DND-41 (cell line): ENCODE results near the gene SIL1.

ENCODE experiments used
- ATAC-seq: fragments of 200-7000 bp; cut with Tn5 transposase; 3 replicates; pipeline ENCODE4 v1.9.1; 2021; ENCODE audit warnings: low read depth; ENCODE audit not compliant: insufficient read depth
- DNase-seq: peaks from one replicate; pipeline ENCODE4 v3.0.0-alpha.2; 2020
- H2AFZ ChIP-seq: 2 replicates; pipeline ENCODE4 v1.6.0; 2012; ENCODE audit warnings: low read depth, low read length
- H3K27ac ChIP-seq: 2 replicates; pipeline ENCODE4 v1.5.1; 2012; ENCODE audit warnings: low read length, inconsistent platforms
- H3K27me3 ChIP-seq: fragments of 200-600 bp; sonication (generic); 2 replicates; pipeline ENCODE4 v1.6.0; 2012; ENCODE audit warnings: low read length, mild to moderate bottlenecking, inconsistent platforms; ENCODE audit not compliant: insufficient read depth, poor library complexity
- H3K36me3 ChIP-seq: 2 replicates; pipeline ENCODE4 v1.5.1; 2012; ENCODE audit warnings: low read length, inconsistent platforms; ENCODE audit not compliant: insufficient read depth
- H3K4me1 ChIP-seq: 2 replicates; pipeline ENCODE4 v1.5.1; 2012; ENCODE audit warnings: mild to moderate bottlenecking, low read length; ENCODE audit not compliant: insufficient read depth
- H3K4me2 ChIP-seq: 2 replicates; pipeline ENCODE4 v1.6.0; 2012; ENCODE audit warnings: mild to moderate bottlenecking, moderate library complexity, low read length, inconsistent platforms; ENCODE audit not compliant: insufficient read depth
- H3K4me3 ChIP-seq, 2 experiments: fragments of 200-600 bp in 1 of 2; shearing (Covaris generic) in 1 of 2; 2 replicates each; pipeline ENCODE4 v1.5.1; 2012 to 2016; ENCODE audit warnings: inconsistent platforms in 2 of 2, low read length in 2 of 2, mild to moderate bottlenecking in 2 of 2, low read depth in 1 of 2, moderate library complexity in 1 of 2
- H3K79me2 ChIP-seq: 2 replicates; pipeline ENCODE4 v1.6.0; 2012; ENCODE audit warnings: low read length, inconsistent platforms; ENCODE audit not compliant: insufficient read depth
- H3K9ac ChIP-seq: 2 replicates; pipeline ENCODE4 v1.6.0; 2012; ENCODE audit warnings: low read depth, mild to moderate bottlenecking, inconsistent platforms, low read length, moderate library complexity
- H3K9me3 ChIP-seq: 2 replicates; pipeline ENCODE4 v1.5.1; 2012; ENCODE audit warnings: low read length, moderate library complexity, mild to moderate bottlenecking, inconsistent platforms; ENCODE audit not compliant: insufficient read depth, severe bottlenecking
- H4K20me1 ChIP-seq: 2 replicates; pipeline ENCODE4 v1.6.0; 2012; ENCODE audit warnings: low read length; ENCODE audit not compliant: insufficient read depth
- EZH2 ChIP-seq: IDR thresholded peaks from 3 replicates; pipeline ENCODE4 v1.6.1; 2012; ENCODE audit warnings: borderline replicate concordance, low read depth, mild to moderate bottlenecking, moderate library complexity, low read length, inconsistent platforms; ENCODE audit not compliant: severe bottlenecking
- TF ChIP-seq, protein P1 (sequence below): IDR thresholded peaks from 2 replicates; pipeline ENCODE4 v1.5.1; 2012; ENCODE audit warnings: borderline replicate concordance, low read length, moderate library complexity, mild to moderate bottlenecking; ENCODE audit not compliant: poor library complexity, severe bottlenecking; ENCODE audit errors: extremely low read depth

Gene SIL1

GRCh38 chr5:139019211-139019610 is 179.0 kb downstream of the SIL1 start:
- Histone ChIP-seq H3K9me3 (no peaks in the 10 kb centered on the region), H3K27ac (no peak overlapping the region), H3K79me2 (no peaks in the 10 kb centered on the region), H3K27me3 (no peaks in the 10 kb centered on the region), H2AFZ (no peak overlapping the region), H3K36me3 (peaks cover 31% of the 10 kb centered on the region; the same call in 1 of the 2 replicates), H3K4me1 (no peaks in the 10 kb centered on the region), H4K20me1 (no peaks in the 10 kb centered on the region), H3K4me3 (no peak overlapping the region), H3K4me2 (no peak overlapping the region), H3K9ac (no peak overlapping the region)
- DNase-seq (no peak), ATAC-seq (no peak)
- TF ChIP-seq EZH2: no peak
- TF ChIP-seq, protein P1, sequence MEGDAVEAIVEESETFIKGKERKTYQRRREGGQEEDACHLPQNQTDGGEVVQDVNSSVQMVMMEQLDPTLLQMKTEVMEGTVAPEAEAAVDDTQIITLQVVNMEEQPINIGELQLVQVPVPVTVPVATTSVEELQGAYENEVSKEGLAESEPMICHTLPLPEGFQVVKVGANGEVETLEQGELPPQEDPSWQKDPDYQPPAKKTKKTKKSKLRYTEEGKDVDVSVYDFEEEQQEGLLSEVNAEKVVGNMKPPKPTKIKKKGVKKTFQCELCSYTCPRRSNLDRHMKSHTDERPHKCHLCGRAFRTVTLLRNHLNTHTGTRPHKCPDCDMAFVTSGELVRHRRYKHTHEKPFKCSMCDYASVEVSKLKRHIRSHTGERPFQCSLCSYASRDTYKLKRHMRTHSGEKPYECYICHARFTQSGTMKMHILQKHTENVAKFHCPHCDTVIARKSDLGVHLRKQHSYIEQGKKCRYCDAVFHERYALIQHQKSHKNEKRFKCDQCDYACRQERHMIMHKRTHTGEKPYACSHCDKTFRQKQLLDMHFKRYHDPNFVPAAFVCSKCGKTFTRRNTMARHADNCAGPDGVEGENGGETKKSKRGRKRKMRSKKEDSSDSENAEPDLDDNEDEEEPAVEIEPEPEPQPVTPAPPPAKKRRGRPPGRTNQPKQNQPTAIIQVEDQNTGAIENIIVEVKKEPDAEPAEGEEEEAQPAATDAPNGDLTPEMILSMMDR: no peak

DNA sequence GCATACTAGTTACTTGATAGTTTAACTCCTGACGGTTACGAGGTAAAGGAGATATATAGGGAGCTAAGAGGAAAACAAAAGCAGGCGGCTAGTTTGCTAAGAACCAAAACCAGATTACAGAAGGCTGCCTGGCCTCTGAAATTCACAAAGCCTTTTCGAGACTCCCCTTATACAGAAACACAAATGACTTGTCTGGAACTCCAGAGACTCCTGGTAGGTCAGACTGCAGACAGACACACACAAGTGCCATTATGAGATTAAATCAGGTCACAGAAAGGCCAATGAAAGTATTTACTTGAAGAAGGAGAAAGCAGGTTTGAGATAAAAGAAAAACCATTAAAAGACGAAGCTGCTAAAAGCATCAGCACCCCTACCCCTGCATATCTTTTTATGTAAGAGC is 180.5 kb downstream of the SIL1 start:
- Histone ChIP-seq H3K9me3 (no peaks in the 10 kb centered on the region), H4K20me1 (no peaks in the 10 kb centered on the region), H3K4me3 (no peak overlapping the region), H3K27ac (no peak overlapping the region), H3K4me1 (no peaks in the 10 kb centered on the region), H3K79me2 (no peaks in the 10 kb centered on the region), H3K36me3 (peaks cover 20% of the 10 kb centered on the region; the same call in 1 of the 2 replicates), H2AFZ (no peak overlapping the region), H3K27me3 (no peaks in the 10 kb centered on the region), H3K9ac (no peak overlapping the region), H3K4me2 (no peak overlapping the region)
- no peak for DNase-seq
- no peak for ATAC-seq
- TF ChIP-seq, protein P1: no peak
- TF ChIP-seq EZH2: no peak

- DNase-seq (no peak), ATAC-seq (no peak)
- Histone ChIP-seq H3K79me2 (no peaks in the 10 kb centered on the region), H3K27ac (no peak overlapping the region), H3K27me3 (no peaks in the 10 kb centered on the region), H3K36me3 (peaks cover 16% of the 10 kb centered on the region; the same call in 1 of the 2 replicates), H2AFZ (no peak overlapping the region), H3K4me3 (no peak overlapping the region), H3K4me1 (no peaks in the 10 kb centered on the region), H3K9ac (no peak overlapping the region), H4K20me1 (no peaks in the 10 kb centered on the region), H3K4me2 (no peak overlapping the region), H3K9me3 (no peaks in the 10 kb centered on the region)
- TF ChIP-seq, protein P1: no peak
- TF ChIP-seq EZH2: no peak
Observed at GRCh38 chr5:139016186-139016585, 182.0 kb downstream of the SIL1 start.

GRCh38 chr5:139014726-139015125 is 183.4 kb downstream of the SIL1 start:
- ATAC-seq (no peak), DNase-seq (no peak)
- no peak overlapping the region for H3K4me2 ChIP-seq
- H3K9me3 ChIP-seq: no peaks in the 10 kb centered on the region
- H3K4me3 ChIP-seq: no peak overlapping the region
- H3K79me2 ChIP-seq: no peaks in the 10 kb centered on the region
- no peaks in the 10 kb centered on the region for H4K20me1 ChIP-seq
- no peaks in the 10 kb centered on the region for H3K4me1 ChIP-seq
- H3K36me3 ChIP-seq: peaks cover 7% of the 10 kb centered on the region; the same call in 1 of the 2 replicates
- H3K9ac ChIP-seq: no peak overlapping the region
- TF ChIP-seq EZH2: no peak
- TF ChIP-seq, protein P1: no peak
- no peak overlapping the region for H3K27ac ChIP-seq
- no peaks in the 10 kb centered on the region for H3K27me3 ChIP-seq
- no peak overlapping the region for H2AFZ ChIP-seq
